B cell (primary cell): ENCODE measurements around the gene TTLL6. TPM values are rescaled to one million over a fixed set of nuclear protein-coding genes. Genes with fewer than 3 reads are reported as not detected.

Source experiments
- ATAC-seq: fragments of 200-7000 bp; cut with Tn5 transposase; one replicate; pipeline ENCODE4 v1.10.0; 2021; ENCODE audit warnings: low read depth, mild to moderate bottlenecking, moderate number of reproducible peaks, moderate library complexity
- CTCF ChIA-PET: fragments of 350-600 bp; sonication (Branson Sonifier 250); formaldehyde crosslinking; loops from one replicate; lab custom pipeline; 2021; ENCODE audit warnings: antibody characterized with exemption, inconsistent platforms; lab: Charles Lee
- POLR2A ChIA-PET: fragments of 350-600 bp; sonication (Branson Sonifier 250); formaldehyde crosslinking; loops from one replicate; lab custom pipeline; 2021; ENCODE audit warnings: antibody characterized with exemption; lab: Charles Lee
- DNase-seq: peaks from one replicate; pipeline ENCODE4 v3.0.0; 2013
- H2AFZ ChIP-seq: 2 replicates; pipeline ENCODE4 v1.6.1; 2012; ENCODE audit warnings: mild to moderate bottlenecking, low read depth, low read length; ENCODE audit not compliant: insufficient read depth, poor library complexity, severe bottlenecking
- H3K27ac ChIP-seq, 2 donors: 1 replicate in 1 of 2; 2 replicates in 1 of 2; pipeline ENCODE4 v1.5.1; 2012 to 2013; ENCODE audit warnings: low read length in 2 of 2, mild to moderate bottlenecking in 2 of 2, moderate library complexity in 1 of 2
- H3K27me3 ChIP-seq, 4 experiments: fragments of 200-600 bp in 1 of 4; sonication (generic) in 1 of 4; replicated peaks in 1 of 4; 1 replicate in 2 of 4; 2 replicates in 2 of 4; pipeline versions ENCODE4 v1.6.1 to v1.7.0; 2013 to 2016; ENCODE audit warnings: low read length in 3 of 4, mild to moderate bottlenecking in 2 of 4, mixed read lengths in 1 of 4, moderate library complexity in 1 of 4; ENCODE audit not compliant: insufficient read depth in 4 of 4, control insufficient read depth in 3 of 4; ENCODE audit errors: control extremely low read depth in 1 of 4
- H3K36me3 ChIP-seq, 2 experiments: replicated peaks in 1 of 2; 1 replicate in 1 of 2; 2 replicates in 1 of 2; pipeline versions ENCODE4 v1.6.1 to v1.7.1; 2013; ENCODE audit warnings: low read length in 1 of 2; ENCODE audit not compliant: insufficient read depth in 2 of 2, control insufficient read depth in 1 of 2; ENCODE audit errors: control extremely low read depth in 1 of 2, extremely low read depth in 1 of 2
- H3K4me1 ChIP-seq, 2 donors: fragments of 200-600 bp in 1 of 2; sonication (generic) in 1 of 2; 1 replicate in 1 of 2; 2 replicates in 1 of 2; pipeline versions ENCODE4 v1.5.1 to v1.6.1; 2013 to 2017; ENCODE audit warnings: low read length in 2 of 2; ENCODE audit not compliant: control insufficient read depth in 2 of 2, insufficient read depth in 2 of 2
- H3K4me2 ChIP-seq: replicated peaks from 2 replicates; pipeline ENCODE3; 2012; ENCODE audit warnings: mild to moderate bottlenecking, low read depth, low read length; ENCODE audit not compliant: poor library complexity, severe bottlenecking
- H3K4me3 ChIP-seq, 5 experiments: fragments of 200-600 bp in 1 of 5; sonication (generic) in 1 of 5; 1 replicate in 3 of 5; 2 replicates in 2 of 5; pipeline versions ENCODE4 v1.5.1 to v1.7.0; 2011 to 2016; ENCODE audit warnings: low read length in 4 of 5, mild to moderate bottlenecking in 4 of 5, low read depth in 2 of 5, control low read depth in 1 of 5, moderate library complexity in 1 of 5; ENCODE audit not compliant: insufficient read depth in 1 of 5; ENCODE audit errors: control extremely low read depth in 1 of 5, extremely low read depth in 1 of 5
- H3K79me2 ChIP-seq: fragments of 200-600 bp; sonication (generic); one replicate; pipeline ENCODE4 v1.6.0; 2016; ENCODE audit warnings: low read length; ENCODE audit not compliant: control insufficient read depth, insufficient read depth
- H3K9ac ChIP-seq: fragments of 200-600 bp; sonication (generic); 2 replicates; pipeline ENCODE4 v1.6.1; 2017; ENCODE audit warnings: mild to moderate bottlenecking, low read length, moderate library complexity
- H3K9me3 ChIP-seq, 3 donors: one replicate each; pipeline versions ENCODE4 v1.6.1 to v1.7.1; 2013; ENCODE audit warnings: low read length in 2 of 3; ENCODE audit not compliant: control insufficient read depth in 2 of 3, insufficient read depth in 1 of 3; ENCODE audit errors: control extremely low read depth in 1 of 3
- H4K20me1 ChIP-seq: 2 replicates; pipeline ENCODE4 v1.6.0; 2012; ENCODE audit warnings: mild to moderate bottlenecking, low read length; ENCODE audit not compliant: insufficient read depth, control insufficient read depth, poor library complexity, severe bottlenecking
- H3K27ac Mint-ChIP-seq: one replicate; pipeline ENCODE4 v1.8.0; 2021; ENCODE audit warnings: mixed read lengths
- H3K27me3 Mint-ChIP-seq: one replicate; pipeline ENCODE4 v1.8.0; 2021; ENCODE audit warnings: mixed read lengths
- H3K4me1 Mint-ChIP-seq: one replicate; pipeline ENCODE4 v1.8.0; 2021; ENCODE audit warnings: mixed read lengths
- H3K4me3 Mint-ChIP-seq: one replicate; pipeline ENCODE4 v1.8.0; 2021; ENCODE audit warnings: mixed read lengths
- H3K9me3 Mint-ChIP-seq: one replicate; pipeline ENCODE4 v1.8.0; 2022; ENCODE audit warnings: mixed read lengths; ENCODE audit not compliant: insufficient read depth
- CTCF ChIP-seq: fragments of 200-600 bp; IDR thresholded peaks from one replicate; pipeline ENCODE4 v1.8.0; 2022; ENCODE audit warnings: antibody characterized with exemption, mild to moderate bottlenecking
- EZH2 ChIP-seq: IDR thresholded peaks from 2 replicates; pipeline ENCODE4 v1.6.1; 2012; ENCODE audit warnings: borderline replicate concordance, low read depth, mild to moderate bottlenecking, moderate library complexity, low read length; ENCODE audit not compliant: insufficient read depth, poor library complexity, severe bottlenecking
- WGBS: methylation state at CpG from one replicate; pipeline ENCODE4 v1.1.5; 2013; ENCODE audit warnings: missing lambda C conversion rate; ENCODE audit not compliant: insufficient coverage; 5-methylcytosine and 5-hydroxymethylcytosine counted together
- intact Hi-C: fragments of 100-400 bp; cut with micrococcal nuclease; formaldehyde crosslinking; loops from one replicate; pipeline ENCODE4 v1.10.0; 2022
- polyA plus RNA-seq: library from polyadenylated mRNA; depleted of rRNA; stranded (reverse); fragments of >200 nt; gene quantifications from 2 replicates; pipeline ENCODE4 v1.2.3, GENCODE V29; 2012
- total RNA-seq, 2 donors: library from RNA; stranded (reverse); fragments of 120-200 nt in 1 of 2; gene quantifications; 1 replicate in 1 of 2; 2 replicates in 1 of 2; pipeline versions ENCODE4 v1.2.3 to v1.2.4, GENCODE V29; 2013 to 2022

The TTLL6 gene
- total and polyA plus RNA-seq, 2 donors (not counting 1 experiment from before 2014, with no cell fraction given): not detected

- H3K27me3 ChIP-seq: peaks cover 0 to 97% (median 87%) of the 10 kb centered on the region in 4 experiments
- H3K9me3 ChIP-seq: peaks cover 0 to 42% (median 6%) of the 10 kb centered on the region in 3 donors
- POLR2A ChIA-PET: no interaction called here
- Mint-ChIP-seq H3K4me1 (peaks cover 15% of the 10 kb centered on the region), H3K27me3 (peaks cover 80% of the 10 kb centered on the region), H3K4me3 (no peak overlapping the region), H3K9me3 (no peaks in the 10 kb centered on the region), H3K27ac (no peak overlapping the region)
- DNase-seq (peak; percentile 34), ATAC-seq (no peak)
- H4K20me1 ChIP-seq: no peaks in the 10 kb centered on the region
- no peaks in the 10 kb centered on the region for H3K36me3 ChIP-seq
- no peak overlapping the region for H3K4me2 ChIP-seq
- TF ChIP-seq EZH2 (no peak), CTCF (no peak)
- H3K79me2 ChIP-seq: no peaks in the 10 kb centered on the region
- intact Hi-C loops: no loop called here
- peaks cover 3 to 58% of the 10 kb centered on the region in 2 donors for H3K4me1 ChIP-seq
- 23% methylated on average over 4 of the region's 16 CpGs for whole genome bisulfite sequencing
- H3K27ac ChIP-seq: no peak overlapping the region
- CTCF ChIA-PET: interaction anchor here (0.7 to 2.6 kb wide), 5 partner anchors 25 to 802 kb away, joined by 3 to 13 read pairs (median 3); partner anchors contain the start of gene PRAC2
- no peak overlapping the region for H2AFZ ChIP-seq
- no peak overlapping the region for H3K9ac ChIP-seq
- H3K4me3 ChIP-seq: no peak overlapping the region
These were observed 68.1 kb downstream of the TTLL6 start for GRCh38 chr17:48748718-48749566.
